DMS53 treated with DMSO at 0.1 percent for 48 hours (cell line): ENCODE data around the gene MIS18A.

Experiments used
- DNase-seq: peaks from one replicate; lab custom pipeline; 2025; ENCODE audit not compliant: unreplicated experiment; lab: John Stamatoyannopoulos, UW

Gene MIS18A

DNA sequence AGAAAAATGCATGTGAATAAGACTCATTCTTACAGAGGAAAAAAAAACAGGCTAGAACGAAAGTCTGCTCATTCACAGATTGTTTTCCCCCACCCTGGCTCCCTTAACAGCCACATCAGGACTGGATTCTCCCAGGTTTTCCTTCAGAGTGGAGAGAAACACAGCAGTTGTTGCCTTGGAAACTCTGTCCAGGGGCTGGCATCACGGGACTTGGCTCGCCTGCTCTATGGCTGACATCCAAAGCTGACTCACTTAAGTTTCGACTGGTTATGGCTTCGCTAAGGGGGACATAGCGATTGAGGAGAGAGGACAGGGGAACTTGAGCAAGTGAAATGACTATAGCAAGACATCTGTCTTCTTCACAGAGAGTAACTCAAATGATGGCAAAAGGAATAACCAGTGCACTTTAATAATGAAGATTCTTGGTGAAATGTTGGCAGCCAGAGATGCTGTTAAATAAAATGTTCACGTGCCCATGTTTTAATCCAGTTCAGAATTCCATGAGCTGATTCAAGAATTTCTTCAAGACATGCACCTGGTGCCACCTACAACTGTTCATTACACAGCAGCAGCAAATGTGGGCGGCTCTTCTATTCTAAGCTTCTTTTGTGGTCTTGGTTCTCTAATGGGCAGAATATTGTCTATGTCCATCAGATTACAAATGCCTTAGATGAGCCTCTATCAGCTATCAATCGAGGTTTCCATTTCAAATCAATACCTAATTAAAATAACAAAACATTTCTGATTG is 21.8 kb downstream of the MIS18A start:
- no peak for DNase-seq

DNA sequence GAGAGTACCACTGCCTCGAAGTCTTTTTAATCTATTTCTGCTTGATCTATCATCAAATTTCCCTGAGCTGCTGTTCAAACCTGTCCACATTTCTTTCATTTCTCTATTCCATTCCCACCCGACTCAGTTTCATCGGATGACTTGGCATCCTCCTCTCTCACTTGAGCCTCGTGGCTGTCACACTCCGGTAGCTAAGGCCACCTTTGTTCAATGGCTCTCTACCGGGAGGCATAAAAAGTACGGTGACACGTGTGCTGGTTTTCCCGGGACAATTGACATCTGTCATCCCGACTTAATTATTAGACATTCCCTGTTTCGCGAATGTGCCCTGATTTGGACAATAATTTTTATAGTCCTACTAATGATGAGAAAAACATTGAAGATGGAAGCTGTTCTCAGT is 22.6 kb downstream of the MIS18A start:
- no peak for DNase-seq

DNA sequence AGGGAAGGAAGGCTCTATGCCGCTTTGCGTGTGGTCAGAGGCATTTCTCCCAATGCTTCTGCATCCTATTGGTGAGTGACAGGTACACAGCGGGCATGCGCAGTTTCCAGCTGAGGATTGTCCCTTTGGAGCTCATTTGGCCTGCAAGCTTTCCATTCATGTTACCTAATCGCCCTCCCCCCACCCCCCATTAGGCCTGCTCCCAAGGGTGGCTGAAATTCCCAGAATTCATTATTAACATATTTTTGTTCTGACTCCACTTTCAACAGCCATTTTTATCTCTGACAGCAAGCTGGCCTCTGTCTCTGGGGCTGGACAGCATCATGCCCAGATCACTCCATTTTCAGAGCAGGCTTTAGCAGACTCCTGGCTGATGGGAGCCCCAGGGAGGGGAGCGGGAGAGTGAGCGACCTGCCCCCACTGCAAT is 25.6 kb downstream of the MIS18A start:
- no peak for DNase-seq

DNA sequence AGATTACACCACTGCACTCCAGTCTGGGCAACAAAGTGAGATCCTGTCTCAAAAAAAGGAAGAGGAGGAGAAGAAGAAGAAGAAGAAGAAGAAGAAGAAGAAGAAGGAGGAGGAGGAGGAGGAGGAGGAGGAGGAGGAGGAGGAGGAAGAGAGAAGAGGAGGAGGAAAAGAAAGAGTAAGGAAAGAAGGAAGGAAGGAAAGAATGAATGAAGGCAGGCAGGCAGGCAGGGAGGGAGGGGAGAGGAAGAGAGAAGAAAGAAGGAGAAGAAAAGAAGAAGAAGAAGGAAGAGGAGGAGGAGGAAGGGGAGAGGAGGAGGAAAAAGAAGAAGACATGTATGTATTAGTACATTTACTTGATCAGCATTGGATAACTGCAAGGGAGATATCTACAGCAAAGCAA is 26.7 kb downstream of the MIS18A start:
- DNase-seq: no peak

DNA sequence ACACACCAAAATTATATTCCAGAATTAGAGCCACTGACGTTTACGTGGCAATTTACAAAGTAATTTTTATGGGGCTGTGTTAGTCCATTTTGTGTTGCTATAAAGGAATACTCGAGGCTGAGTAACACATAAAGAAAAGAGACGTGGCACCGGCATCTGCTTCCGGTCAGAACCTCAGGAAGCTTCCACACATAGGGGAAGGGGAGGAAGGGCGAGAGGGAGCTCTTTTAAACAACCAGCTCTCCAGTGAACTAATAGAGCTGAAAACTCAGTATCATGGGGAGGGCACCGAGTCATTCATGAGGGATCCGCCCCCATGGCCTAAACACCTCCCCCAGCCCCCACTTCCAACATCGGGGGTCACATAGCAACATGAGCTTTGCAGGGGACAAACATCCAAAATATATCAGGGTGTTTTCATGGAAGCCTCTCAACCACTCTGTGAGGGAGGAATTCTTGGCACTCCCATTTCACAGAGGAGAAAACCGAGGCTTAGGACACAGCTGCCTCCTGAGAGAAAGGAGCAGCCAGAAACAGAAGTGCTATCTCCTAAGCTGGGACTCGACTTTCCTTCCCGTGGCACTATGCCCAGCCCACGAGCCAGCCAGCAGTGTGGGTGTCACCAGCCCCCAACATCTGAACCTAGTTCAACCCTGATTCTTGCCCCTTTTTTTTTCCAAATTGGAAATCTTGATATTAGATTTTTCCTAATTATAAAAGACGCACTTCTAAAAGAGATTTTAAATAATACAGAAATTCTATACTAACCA is 29.2 kb downstream of the MIS18A start:
- DNase-seq: no peak

DNA sequence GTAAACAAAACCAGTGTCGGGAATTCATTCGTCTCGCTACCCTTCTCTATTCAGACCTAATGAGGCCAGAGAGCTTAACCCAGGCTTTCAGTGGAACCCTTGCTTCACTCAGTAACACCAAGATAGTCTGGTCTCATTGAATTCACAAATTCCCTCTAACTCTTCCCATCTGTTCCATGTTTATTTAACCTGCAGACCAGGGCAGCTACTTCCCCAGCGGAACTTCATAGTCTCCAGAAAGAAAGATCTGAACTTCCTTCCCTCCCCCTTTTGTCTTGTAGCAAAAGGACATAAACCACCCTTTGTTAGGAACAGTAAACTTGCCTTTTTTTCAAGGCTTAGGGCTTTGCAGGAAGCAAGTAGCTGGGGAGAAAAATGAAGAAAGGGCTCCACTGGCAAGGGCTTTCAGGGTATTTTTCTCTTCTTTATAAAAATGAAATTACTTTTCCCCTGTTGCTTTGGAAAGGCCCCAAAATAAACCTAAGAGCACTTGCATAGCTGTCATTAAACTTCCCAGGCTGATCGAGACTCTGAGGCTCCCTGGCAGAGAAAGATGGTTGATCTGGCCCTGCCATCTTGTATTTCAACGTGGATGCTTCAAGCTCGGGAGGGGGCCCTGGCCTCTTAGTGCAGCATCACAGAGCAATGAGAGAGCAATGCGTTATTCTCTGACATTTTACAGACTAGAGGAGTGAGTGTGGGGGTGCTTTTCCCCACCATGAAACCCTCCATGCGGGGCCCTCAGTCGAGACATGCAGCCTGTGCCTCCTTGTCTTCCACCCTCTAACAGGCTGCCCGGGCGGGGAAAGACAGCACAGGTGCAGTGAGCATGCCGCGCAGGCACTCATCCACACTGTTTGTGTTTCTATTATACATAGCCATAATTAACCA is 30.0 kb downstream of the MIS18A start:
- DNase-seq: peak; percentile 10

DNA sequence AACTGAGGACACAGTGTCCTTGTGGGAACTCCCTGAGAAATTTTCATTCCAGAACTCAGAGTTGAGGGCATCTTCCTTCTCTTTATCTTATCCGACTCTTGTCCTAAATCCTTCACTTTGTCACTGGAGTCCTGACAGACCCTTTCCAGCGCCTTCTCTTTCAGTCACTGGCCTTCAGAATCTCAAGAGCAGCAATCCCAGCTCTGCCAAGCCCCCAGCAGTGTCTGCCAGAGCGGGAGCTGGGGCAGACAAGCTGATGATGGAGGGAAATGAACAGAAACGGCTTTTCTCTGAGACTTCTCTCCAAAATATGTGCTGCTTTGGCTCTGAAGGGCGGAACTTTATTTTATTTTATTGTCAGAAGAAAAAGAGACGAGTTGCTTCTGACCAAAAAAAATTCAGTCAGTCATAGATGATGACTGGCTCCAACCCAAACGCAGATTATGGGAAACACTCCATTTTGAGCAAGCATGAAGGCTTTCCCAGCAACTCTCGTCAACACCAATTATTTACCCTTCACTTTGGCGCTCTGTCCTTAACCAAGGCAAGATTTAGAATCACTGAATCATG is 32.2 kb downstream of the MIS18A start:
- DNase-seq: no peak

DNA sequence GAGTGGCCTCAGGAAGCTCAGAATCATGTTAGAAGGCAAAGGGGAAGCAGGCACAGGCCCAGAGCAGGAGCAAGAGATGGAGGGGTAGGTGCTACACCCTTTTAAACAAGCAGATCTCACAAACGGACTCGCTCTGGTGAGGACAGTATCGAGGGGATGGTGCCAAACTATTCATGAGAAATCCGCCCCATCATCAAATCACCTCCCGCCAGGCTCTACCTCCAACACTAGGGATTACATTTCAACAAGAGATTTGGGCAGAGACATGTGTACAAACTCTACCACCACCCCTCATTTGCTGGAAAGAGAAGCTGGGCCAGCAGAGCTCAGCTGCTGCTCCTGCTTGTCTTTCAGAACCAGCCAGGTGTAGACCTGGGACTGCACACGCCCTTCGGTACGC is 32.9 kb downstream of the MIS18A start:
- no peak for DNase-seq

DNA sequence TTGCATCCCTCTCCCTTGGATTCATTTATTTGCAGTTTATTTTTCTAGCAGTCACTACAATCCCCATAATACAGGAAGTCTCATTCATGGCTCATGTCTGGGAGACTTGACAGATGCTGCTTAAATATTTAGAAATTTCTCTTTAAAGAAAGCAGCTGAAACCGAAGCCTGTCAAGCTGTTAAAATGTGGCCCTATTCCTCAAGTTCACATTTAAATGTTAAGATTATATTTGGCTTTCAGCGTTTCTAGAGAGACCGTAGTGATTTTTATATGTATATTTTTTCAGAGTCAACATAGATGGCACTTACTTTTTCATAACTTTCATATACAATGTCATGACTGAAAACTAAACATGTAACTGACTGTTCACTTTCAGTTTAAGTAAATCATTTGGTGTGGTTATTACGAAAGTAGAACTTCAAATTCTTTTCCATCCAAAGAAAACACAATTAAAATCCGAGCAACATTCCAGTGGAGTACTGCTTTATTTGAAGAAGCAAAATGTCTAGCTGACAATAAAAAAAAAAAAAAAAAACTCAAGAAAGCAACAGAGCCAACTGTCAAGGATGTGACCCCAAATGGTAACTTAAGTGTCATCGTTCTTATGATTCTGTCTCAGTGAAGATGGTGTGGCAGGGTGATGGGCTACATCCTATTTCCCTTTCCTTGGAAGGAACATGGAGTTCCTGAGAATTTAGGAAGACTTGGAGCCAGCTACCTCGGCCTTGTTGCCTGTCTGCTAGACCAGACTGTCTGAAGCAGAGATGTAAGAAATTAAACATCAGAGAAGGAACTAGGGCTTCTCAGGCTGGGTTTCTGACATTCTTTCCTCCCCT is 37.8 kb downstream of the MIS18A start:
- no peak for DNase-seq

DNA sequence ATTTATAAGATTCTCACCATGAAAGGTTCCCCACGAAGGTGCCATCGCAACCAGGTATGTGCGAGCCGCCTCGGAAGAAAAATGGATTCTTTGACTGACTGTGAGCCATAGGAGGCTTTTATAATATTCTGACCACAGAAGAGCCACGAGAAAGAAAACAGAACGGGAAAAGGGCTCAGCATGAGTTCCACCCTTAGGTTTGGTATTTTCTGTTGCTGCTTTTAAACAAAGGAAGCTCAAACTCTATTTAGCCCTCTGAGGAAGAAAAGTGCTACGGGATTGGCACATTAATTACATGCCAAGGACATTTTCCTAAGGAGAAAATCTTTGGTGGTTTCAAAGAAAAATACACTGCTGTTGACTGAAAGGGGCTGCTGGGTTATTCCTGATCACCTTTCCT is 39.3 kb downstream of the MIS18A start:
- DNase-seq: no peak

DNA sequence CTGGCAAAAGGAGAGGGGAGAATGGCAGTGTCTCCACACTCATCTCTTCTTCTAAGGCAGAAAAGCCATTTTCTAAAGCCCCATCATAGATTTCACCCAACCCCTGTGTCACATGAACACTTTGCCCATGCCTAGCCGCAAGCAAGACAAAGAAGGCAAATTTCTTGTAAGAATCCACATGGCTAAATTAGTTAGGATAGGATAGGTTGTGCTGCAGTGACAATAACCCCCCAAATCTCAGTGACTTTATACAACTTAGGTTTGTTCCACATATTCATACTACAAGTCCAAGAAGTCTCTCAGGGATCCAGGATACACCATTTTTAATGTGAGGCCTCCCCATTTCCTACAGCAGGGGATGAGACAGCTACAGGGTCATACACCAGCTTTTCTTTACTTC is 40.8 kb downstream of the MIS18A start:
- DNase-seq: no peak

DNA sequence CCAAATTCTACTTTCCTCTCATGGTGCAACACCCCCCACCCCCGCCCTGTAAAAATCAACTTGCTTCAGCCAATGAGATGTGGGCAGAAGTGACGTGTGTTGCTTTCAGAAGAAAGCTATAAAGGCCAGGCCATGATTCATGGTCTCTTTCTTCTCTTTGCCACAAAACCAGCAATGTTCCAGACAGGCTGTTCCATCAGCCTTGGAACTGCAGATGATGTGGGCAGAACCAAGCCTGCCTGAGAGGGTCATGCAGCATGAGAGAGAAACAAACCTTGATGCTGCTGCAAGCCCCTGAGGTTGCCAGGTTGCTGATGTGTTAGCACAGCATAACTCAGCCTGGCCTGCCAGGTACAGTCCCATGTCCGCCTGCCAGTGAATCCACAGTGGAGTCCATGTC is 41.8 kb downstream of the MIS18A start:
- DNase-seq: no peak

DNA sequence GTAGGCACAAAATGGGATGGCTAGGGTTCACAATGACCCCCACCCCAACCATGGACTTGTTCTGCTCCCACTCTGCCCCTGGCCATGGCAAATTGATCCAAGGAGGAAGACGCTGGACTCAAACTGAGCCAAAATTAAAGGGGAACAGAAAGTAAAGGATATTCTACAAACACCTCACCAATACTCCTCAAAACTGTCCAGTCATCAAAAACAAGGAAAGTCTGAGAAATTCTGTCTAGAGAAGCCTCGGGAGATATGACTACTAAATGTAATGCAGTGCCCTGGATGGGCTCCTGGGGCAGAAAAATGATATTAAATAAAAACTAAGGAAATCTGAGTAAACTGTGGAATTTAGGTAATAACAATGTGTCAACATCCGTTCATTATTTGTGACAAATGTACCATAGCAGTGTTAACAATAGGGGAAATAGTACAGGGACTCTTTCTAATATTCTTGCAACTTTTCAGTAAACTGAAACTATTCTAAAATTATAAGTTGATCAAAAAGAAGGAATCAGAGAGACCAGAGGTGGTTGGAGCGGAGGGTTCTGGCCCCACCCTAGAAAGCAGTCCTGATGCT is 45.0 kb downstream of the MIS18A start:
- no peak for DNase-seq

DNA sequence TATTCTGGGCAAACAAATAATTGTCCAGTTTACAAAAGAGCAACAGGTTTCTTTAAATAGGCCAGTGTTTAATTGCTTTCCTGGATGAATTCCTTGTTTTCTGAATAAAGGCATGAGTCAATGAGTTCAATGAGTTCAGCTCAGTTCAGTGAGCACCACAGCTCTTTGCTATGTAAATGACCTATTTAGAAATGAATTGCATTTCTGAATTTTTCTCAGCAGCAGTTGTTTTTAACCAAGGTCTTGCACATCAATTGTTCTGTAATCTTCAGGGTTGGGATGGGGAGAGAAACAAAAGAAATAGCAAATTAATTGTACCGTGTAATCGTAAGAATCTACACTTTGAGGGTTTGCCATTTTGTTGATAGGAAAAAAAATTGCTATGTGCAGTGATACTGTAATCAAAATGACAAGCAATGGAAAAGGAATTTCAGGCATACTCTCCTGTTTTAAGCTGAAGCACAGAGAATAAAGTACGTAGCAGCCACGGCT is 45.7 kb downstream of the MIS18A start:
- DNase-seq: no peak

DNA sequence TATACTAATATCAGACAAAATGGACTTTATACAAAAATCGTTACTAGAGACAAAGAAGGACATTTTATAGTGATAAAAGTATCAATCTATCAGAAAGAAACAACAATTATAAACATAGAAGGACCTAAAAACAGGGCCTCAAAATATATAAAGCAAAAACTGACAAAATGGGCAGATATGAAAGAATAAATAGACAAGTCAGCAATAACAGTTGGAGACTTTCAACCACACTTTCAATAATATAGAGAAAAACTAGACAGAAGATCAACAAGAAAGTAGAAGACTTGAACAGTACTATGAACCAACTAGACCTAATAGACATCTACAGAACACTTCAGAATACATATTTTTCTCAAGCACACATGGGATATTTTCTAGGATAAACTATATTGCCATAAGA is 52.4 kb downstream of the MIS18A start:
- no peak for DNase-seq
